Naive B cell (primary cell): ENCODE results near the gene SLC4A11. TPM values are rescaled to one million over a fixed set of nuclear protein-coding genes. Genes with fewer than 3 reads are reported as not detected.
"Not testable (repeated sequence)": the region's sequence is repeated elsewhere in the genome, so short reads cannot be mapped to it uniquely, and the experiment has no call there.

ENCODE experiments used
- ATAC-seq, 2 donors: fragments of 150-1000 bp; cut with Tn5 transposase; 2 replicates each; pipeline ENCODE4 v1.10.0; 2021; ENCODE audit warnings: low read depth in 2 of 2, mild to moderate bottlenecking in 2 of 2, moderate library complexity in 2 of 2
- DNase-seq: peaks from one replicate; pipeline ENCODE4 v3.0.0; 2022
- H3K27ac Mint-ChIP-seq, 6 donors: one replicate each; pipeline ENCODE4 v1.8.0; 2020 to 2022; ENCODE audit warnings: mild to moderate bottlenecking in 6 of 6, mixed read lengths in 6 of 6, moderate library complexity in 5 of 6, inconsistent platforms in 2 of 6
- H3K27me3 Mint-ChIP-seq, 3 donors: one replicate each; pipeline ENCODE4 v1.8.0; 2021 to 2022; ENCODE audit warnings: mixed read lengths in 3 of 3, mild to moderate bottlenecking in 1 of 3
- H3K36me3 Mint-ChIP-seq, 2 donors: one replicate each; pipeline ENCODE4 v1.8.0; 2020 to 2022; ENCODE audit warnings: mixed read lengths in 2 of 2, inconsistent platforms in 1 of 2, mild to moderate bottlenecking in 1 of 2
- H3K4me1 Mint-ChIP-seq, 3 donors: one replicate each; pipeline ENCODE4 v1.8.0; 2020 to 2022; ENCODE audit warnings: mixed read lengths in 3 of 3, inconsistent platforms in 1 of 3, mild to moderate bottlenecking in 1 of 3, moderate library complexity in 1 of 3
- H3K4me3 Mint-ChIP-seq, 8 donors: one replicate each; pipeline ENCODE4 v1.8.0; 2020 to 2022; ENCODE audit warnings: mild to moderate bottlenecking in 8 of 8, mixed read lengths in 8 of 8, moderate library complexity in 8 of 8, inconsistent platforms in 2 of 8
- H3K9me3 Mint-ChIP-seq, 7 donors: one replicate each; pipeline ENCODE4 v1.8.0; 2020 to 2022; ENCODE audit warnings: mixed read lengths in 7 of 7, mild to moderate bottlenecking in 5 of 7, inconsistent platforms in 2 of 7, moderate library complexity in 1 of 7
- polyA plus RNA-seq, 6 donors: library from polyadenylated mRNA; unstranded; fragments of 300-500 nt; fragmentation: Illumina TruSeq; gene quantifications; one replicate each; pipeline ENCODE4 v1.2.3, GENCODE V29; 2021; ENCODE audit warnings: low read depth in 6 of 6

Gene SLC4A11
- polyA plus RNA-seq, 6 donors from 2014 or later, result 0.17 TPM; not detected in 5

DNA sequence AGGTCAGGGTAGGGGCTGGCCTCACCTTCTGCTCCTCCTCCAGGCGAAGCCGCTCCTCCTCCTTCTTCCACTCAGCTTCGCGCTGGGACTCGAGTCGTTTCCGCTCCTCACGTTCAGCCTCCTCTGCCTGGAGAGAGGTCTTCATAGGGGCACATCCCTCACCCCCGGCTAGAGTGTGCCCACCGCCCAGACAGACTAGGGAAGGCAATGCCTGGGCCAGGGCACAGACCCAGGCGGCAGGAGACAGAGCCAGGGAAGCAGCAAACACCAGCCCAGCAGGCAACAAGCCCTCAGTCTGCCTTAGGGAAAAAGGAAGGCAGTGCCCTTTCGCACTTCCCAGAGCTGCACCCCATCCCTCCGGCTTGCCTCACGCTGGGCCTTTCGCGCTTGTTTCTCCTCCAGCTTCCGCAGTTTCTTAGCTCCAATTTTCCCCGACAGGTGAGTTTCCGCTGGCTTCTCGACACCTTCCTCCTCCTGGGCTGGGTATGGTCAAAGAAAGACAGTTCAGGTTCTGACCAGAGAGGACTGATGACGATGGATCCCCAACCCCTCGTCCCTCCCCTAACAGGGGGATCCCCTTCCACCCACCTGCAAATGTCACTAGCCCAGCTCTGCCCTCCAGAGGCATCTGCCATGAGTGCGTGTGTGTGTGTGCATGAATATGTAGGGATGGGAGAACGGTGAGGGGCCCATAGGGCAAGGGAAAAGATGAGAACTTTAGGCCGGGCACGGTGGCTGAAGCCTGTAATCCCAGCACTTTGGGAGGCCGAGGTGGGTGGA is 38.8 kb downstream of the SLC4A11 start:
- DNase-seq (no peak), ATAC-seq (no peak)
- Mint-ChIP-seq H3K27me3 (no peaks in the 10 kb centered on the region), H3K9me3 (no peaks in the 10 kb centered on the region), H3K4me1 (peaks cover 17 to 23% (median 18%) of the 10 kb centered on the region in 3 donors), H3K4me3 (peak overlapping the region in 1 of 8 donors; percentile 54), H3K27ac (peak overlapping the region in 1 of 6 donors; percentile 84), H3K36me3 (peaks cover 9 to 19% of the 10 kb centered on the region in 2 donors)

DNA sequence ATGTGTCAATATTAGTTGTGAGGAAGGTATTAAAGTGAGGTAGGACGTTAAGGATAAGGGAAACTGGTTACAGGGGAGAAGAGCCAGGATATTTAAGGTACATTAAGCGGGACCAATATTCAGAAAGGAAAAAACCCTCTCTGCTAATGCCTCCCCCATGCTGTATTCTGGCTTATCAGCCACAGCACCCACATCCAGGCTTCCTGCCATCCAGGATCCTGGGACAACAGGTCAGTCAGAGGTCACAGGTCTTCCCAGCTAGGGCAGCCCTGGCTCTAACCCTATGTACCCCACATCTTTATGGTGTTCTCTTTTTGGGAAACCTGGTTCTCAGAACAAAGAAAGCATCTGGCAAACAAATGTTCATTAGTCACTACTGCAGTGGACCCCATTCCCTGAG is 39.8 kb downstream of the SLC4A11 start:
- Mint-ChIP-seq H3K27ac (peak overlapping the region in 1 of 6 donors; percentile 54), H3K9me3 (no peaks in the 10 kb centered on the region), H3K4me1 (peaks cover 8 to 16% (median 14%) of the 10 kb centered on the region in 3 donors), H3K36me3 (peaks cover 9 to 20% of the 10 kb centered on the region in 2 donors), H3K27me3 (no peaks in the 10 kb centered on the region), H3K4me3 (peak overlapping the region in 2 of 8 donors; percentile 4 to 64)
- ATAC-seq, result no peak
- no peak for DNase-seq

DNA sequence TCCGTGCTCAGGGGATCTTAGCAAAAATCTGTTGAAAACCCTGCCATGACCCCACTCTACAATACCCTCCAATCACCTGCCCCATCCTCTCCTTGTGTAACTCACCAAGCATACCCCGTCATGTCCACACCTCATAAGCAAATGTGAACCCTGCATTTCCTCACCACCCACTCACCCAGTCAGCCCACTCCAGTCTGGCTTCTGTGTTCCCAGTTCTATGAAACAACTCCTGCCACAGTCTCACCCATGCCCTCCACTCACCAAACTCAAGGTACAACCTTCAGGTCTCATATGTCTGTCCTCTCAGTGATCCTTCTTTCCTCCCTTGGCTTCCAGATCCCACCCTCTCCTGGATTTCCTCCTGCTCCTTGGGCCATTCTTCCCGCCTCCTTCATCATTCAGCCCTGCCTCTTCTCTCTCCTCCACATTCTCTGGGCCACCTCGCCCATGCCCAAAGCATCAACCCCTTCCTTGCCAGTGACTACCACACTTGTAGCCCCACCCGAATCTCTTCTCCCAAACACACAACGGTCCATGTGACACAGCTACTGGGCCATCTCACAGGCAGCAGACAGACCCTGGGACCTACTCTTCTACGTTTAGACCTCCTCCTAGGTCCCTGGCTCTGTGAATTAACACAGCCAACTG is 43.3 kb downstream of the SLC4A11 start:
- ATAC-seq (no peak), DNase-seq (no peak)
- Mint-ChIP-seq H3K36me3 (peaks cover 9 to 41% of the 10 kb centered on the region in 2 donors), H3K9me3 (no peaks in the 10 kb centered on the region), H3K27me3 (no peaks in the 10 kb centered on the region), H3K27ac (peak overlapping the region in 2 of 6 donors; percentile 67 to 80), H3K4me1 (peaks cover 0 to 11% (median 6%) of the 10 kb centered on the region in 3 donors), H3K4me3 (no peak overlapping the region)

DNA sequence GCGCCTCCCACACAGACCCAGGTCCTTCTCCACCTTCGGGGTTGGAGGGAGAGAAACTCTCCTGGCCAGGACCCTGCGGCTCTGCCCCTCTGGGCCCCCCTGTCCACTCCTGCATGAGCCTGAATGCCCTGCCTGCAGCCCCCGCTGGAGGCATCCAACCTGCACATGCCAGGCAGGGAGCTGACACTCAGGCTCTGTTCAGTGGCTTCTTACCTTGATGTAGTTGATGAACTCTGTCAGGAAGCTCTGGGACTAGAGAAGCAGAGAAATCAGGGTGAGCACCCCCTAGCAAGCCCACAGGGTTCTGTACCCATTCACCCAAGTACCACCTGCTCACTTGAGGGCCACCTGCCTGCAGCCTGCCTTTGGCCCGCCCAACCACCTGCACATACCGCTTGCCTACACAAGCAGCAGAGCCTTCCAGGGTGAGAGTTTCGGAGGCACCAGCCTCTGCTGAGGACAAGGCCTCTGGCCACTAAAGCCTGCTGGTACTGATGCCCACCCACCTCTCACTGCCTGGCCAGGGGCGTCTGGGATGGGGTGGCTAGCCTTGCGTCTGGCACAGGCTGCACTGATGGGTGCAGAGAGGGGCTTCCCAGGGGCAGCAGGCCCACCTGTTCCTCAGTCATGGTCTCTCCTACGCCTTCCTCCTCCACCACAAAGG is 44.2 kb downstream of the SLC4A11 start:
- Mint-ChIP-seq H3K9me3 (no peaks in the 10 kb centered on the region), H3K4me1 (peaks cover 0 to 11% (median 8%) of the 10 kb centered on the region in 3 donors), H3K36me3 (peaks cover 9 to 45% of the 10 kb centered on the region in 2 donors), H3K4me3 (no peak overlapping the region), H3K27ac (no peak overlapping the region), H3K27me3 (no peaks in the 10 kb centered on the region)
- ATAC-seq (no peak), DNase-seq (no peak)

DNA sequence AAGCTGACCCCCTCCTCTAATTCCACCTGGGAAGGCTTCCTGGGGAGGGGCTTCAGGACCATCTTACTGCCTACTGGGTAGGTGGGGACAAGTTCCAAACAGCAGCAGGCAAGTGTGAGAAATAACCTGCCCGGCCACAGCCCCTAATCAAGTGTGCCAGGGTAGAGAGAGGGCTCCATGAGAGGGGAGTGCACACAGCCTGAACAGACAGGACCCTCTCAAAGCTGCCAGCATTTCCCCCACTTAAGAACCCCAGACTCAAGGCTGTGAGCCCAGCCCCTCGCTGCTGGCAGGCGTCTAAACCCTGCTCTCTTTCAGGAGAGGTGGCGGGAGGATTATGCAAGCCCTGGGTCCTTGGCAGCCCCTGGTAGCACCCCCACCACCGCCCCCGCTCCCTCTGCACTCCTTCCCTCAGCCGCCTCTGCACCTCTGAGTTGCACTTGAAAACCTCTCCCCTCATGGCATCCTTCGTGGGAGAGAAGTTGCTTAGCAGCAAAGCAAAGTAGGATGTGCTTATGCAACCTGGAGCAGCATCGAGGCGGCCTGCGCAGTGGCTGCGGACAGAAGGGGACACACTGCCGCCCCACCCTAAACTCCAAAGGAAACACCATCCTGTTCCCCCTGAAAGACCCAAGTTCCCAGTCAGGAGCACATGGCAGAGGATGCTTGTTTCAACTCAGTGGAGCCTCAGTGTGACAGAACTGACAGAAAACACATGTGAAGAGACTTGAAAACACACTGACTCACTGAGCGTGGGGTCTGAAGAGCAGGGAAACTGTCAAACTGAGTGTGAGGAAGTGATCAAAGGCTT is 45.0 kb downstream of the SLC4A11 start:
- Mint-ChIP-seq H3K4me3 (no peak overlapping the region), H3K9me3 (no peaks in the 10 kb centered on the region), H3K36me3 (peaks cover 7 to 40% of the 10 kb centered on the region in 2 donors), H3K27ac (no peak overlapping the region), H3K4me1 (peaks cover 0 to 11% (median 4%) of the 10 kb centered on the region in 3 donors), H3K27me3 (no peaks in the 10 kb centered on the region)
- ATAC-seq (no peak), DNase-seq (no peak)

DNA sequence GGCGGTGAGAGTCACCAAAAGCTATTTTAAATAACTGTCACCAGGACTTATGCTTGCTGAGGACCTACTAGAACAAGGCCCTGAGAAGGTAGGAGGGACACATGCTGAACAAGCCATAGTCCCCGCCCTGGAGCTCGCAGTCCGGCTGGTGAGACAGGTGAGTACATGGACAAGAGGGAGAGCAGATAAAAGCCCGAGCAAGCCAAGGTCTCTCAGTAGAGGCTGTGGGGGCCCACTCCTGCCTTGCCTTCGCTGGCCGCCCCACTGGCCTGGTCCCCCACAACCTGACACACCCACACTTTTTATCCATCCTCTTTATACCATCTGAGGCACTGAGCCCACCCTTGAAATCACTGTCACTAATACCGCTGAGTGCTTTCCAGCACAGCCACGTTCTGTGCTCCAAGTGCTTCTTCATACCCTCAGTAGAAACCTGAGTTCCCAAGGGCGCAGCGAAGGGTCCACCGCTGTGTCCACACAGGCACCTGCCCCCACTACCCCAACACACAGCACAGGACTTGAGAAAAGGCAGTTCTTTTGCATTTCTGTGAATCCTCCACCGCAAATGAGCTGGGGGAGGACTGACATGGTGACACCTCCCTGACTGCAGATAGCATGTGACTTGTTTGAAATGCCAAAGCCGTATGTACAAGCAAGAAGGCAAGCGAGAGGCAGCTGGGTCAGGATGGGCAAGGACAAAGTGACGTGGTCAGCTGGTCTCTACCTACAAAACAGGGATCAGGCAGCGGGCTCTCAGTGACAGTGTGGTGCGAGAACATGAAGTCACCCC is 46.6 kb downstream of the SLC4A11 start:
- H3K27me3 Mint-ChIP-seq, result no peaks in the 10 kb centered on the region
- H3K4me3 Mint-ChIP-seq, result peak overlapping the region in 1 of 8 donors; percentile 13
- H3K36me3 Mint-ChIP-seq, result peaks cover 3 to 40% of the 10 kb centered on the region in 2 donors
- H3K9me3 Mint-ChIP-seq, result no peaks in the 10 kb centered on the region
- peak overlapping the region in 1 of 6 donors; percentile 15 for H3K27ac Mint-ChIP-seq
- DNase-seq (no peak), ATAC-seq (no peak)
- peaks cover 0 to 11% (median 4%) of the 10 kb centered on the region in 3 donors for H3K4me1 Mint-ChIP-seq

DNA sequence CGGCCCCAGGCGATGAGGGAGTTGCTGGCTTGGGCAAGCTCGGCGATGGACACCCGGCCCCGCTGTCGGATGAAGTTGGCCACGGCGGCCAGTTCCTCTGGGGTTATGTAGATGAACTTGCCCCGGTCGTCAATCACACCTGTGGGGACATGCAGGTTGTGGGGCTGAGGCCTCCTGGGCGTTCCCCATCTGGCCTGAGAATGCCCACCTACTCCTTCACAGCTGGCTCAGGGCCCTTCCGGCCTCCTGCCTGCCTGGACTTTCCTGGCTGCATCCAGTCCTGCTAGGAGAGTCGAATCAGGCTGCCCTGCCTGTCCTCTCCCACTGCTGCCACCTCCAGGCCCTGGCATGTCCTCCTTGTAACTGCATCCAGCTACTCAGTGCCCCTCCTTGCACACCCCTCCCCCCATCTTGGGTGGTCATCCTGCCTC is 48.3 kb downstream of the SLC4A11 start:
- H3K9me3 Mint-ChIP-seq, result no peaks in the 10 kb centered on the region
- H3K4me1 Mint-ChIP-seq, result peaks cover 0 to 6% (median 4%) of the 10 kb centered on the region in 3 donors
- H3K4me3 Mint-ChIP-seq, result no peak overlapping the region
- peak overlapping the region in 1 of 6 donors; percentile 72 for H3K27ac Mint-ChIP-seq
- DNase-seq (no peak), ATAC-seq (no peak)
- peaks cover 0 to 34% of the 10 kb centered on the region in 2 donors for H3K36me3 Mint-ChIP-seq
- no peaks in the 10 kb centered on the region for H3K27me3 Mint-ChIP-seq

DNA sequence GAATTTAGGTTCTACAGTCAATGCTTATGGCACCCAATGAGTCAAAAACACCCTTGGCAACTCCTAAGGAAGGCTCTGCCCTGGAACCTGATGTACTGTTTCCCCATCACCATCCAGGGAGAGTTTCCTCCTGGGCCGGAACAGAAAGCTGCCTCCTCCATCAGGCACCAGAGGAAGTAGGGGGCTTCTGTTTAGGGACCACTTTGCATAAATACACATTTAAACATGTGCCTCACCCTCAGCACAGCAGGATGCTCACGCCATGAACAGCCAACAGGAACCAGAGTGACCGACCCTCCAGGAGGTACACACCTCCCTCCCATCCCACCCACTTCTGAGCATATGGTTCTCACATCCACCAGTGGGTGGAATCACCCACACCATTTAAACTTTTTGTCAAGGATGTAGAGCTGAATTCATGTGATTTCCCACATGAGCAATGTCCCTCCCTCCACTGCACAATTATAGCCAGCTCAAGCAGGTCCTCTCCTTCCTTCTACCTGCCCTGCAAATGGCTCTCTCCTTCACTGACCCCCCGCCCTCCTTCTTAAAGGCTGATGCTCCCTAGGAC is 49.3 kb downstream of the SLC4A11 start:
- Mint-ChIP-seq H3K27me3 (no peaks in the 10 kb centered on the region), H3K4me3 (peak overlapping the region in 1 of 8 donors; percentile 63), H3K4me1 (peaks cover 0 to 6% (median 4%) of the 10 kb centered on the region in 3 donors), H3K36me3 (peaks cover 0 to 28% of the 10 kb centered on the region in 2 donors), H3K27ac (peak overlapping the region in 3 of 6 donors; percentile 5 to 94 (median 22)), H3K9me3 (no peaks in the 10 kb centered on the region)
- DNase-seq, result no peak
- no peak for ATAC-seq

DNA sequence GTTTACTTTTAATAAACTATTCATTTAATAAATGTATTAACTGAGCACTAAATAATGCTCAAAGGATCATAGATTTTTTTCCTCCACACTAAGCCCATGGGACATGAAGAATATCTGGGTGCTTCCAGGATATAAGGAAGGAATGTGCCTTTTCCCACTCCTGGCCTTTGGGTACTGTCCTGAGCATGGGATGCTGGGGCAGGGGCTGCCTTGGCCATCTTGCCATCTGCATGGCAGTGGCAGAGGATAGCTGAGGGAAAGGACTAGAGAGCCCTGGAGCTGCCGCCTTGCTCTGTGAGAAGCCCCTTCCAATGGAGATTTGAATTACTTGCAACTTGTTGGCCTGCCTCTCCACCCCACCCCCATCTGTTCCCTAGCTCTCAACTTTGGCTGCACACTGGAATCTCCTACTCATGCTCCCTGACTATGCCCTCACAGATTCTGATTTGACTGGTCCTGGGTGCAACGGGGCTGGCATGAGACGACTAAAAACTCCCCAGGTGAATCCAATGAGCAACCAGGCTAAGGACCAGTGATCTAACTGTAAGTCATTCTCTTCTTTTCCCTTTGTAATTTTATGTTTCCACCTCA is 50.1 kb downstream of the SLC4A11 start:
- Mint-ChIP-seq H3K27me3 (no peaks in the 10 kb centered on the region), H3K36me3 (peaks cover 0 to 28% of the 10 kb centered on the region in 2 donors), H3K27ac (peak overlapping the region in 1 of 6 donors; percentile 5), H3K4me3 (peak overlapping the region in 1 of 8 donors; percentile 6), H3K9me3 (no peaks in the 10 kb centered on the region), H3K4me1 (peaks cover 0 to 6% (median 4%) of the 10 kb centered on the region in 3 donors)
- no peak for ATAC-seq
- no peak for DNase-seq

DNA sequence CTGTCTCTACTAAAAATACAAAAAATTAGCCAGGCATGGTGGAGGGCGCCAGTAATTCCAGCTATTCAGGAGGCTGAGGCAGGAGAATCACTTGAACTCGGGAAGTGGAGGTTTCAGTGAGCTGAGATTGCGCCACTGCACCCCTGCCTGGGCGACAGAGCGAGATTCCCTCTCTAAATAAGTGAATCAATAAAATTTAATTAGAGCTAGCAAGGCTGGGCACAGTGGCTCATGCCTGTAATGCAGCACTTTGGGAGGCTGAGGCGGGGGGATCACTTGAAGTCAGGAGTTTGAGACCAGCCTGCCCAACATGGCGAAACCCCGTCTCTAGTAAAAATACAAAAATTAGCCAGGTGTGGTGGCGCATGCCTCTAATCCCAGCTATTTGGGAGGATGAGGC is 51.1 kb downstream of the SLC4A11 start:
- H3K27ac Mint-ChIP-seq, result peak overlapping the region in 1 of 6 donors; percentile 81
- H3K4me3 Mint-ChIP-seq, DNase-seq, H3K27me3 Mint-ChIP-seq, H3K4me1 Mint-ChIP-seq, ATAC-seq, H3K9me3 Mint-ChIP-seq: not testable (repeated sequence)
- H3K36me3 Mint-ChIP-seq, result peaks cover 0 to 27% of the 10 kb centered on the region in 2 donors

DNA sequence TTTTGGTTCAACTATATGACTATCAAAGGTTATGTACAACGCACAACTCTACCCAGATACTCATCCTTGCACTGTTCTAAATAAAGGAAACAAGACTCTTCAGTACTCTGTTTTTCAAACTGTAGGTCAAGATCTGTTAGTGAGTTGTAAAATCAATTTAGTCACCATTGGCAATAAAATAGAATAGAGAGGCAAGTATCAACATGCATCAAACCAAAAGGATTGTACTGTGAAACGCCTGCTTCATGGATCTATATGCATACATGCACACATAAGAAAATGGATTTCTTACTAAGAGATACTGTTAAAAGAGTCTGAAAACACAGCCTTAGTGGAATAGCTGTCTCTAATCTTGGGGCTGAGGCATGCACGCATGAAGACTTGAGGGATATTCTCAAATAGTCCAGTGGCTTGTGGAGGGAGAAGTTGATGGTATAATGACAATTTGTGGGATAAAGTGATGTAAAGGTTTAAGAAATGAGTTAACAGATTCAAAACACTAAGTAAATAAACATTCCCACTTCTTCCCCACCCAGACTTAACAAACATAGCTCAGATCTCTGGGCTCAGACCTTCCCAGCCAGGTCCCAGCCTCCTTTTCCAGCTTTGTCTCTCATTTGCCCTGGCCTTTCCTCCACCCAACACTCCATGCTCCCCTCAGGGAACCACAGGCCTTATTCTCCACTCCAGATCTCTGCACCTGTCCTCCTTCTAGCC is 54.9 kb downstream of the SLC4A11 start:
- Mint-ChIP-seq H3K4me3 (peak overlapping the region in 1 of 8 donors; percentile 15), H3K9me3 (no peaks in the 10 kb centered on the region), H3K27me3 (no peaks in the 10 kb centered on the region), H3K36me3 (no peaks in the 10 kb centered on the region), H3K4me1 (no peaks in the 10 kb centered on the region), H3K27ac (no peak overlapping the region)
- ATAC-seq, result no peak
- DNase-seq, result no peak
